Smooth muscle cell (in vitro differentiated cells): Measurements from ENCODE around the gene RSPH10B2. TPM values are rescaled to one million over a fixed set of nuclear protein-coding genes. Genes with fewer than 3 reads are reported as not detected.
A peak's percentile ranks its signal among the peaks of the same experiment; 100 is the strongest.
"Not testable (repeated sequence)": the region's sequence is repeated elsewhere in the genome, so short reads cannot be mapped to it uniquely, and the experiment has no call there.

Experiments
- DNase-seq: peaks from one replicate; lab custom pipeline; 2025; ENCODE audit not compliant: unreplicated experiment; lab: John Stamatoyannopoulos, UW
- H2AFZ ChIP-seq: fragments of 200-600 bp; sonication (generic); 2 replicates; pipeline ENCODE4 v1.6.0; 2016; ENCODE audit warnings: antibody characterized with exemption, low read depth, mild to moderate bottlenecking
- H3F3A ChIP-seq: fragments of 200-600 bp; sonication (generic); 2 replicates; pipeline ENCODE4 v1.6.0; 2017; ENCODE audit warnings: antibody characterized with exemption, low read depth
- H3K27ac ChIP-seq: fragments of 200-600 bp; sonication (generic); 2 replicates; pipeline ENCODE4 v1.5.1; 2016; ENCODE audit warnings: low read depth, mild to moderate bottlenecking
- H3K27me3 ChIP-seq: fragments of 200-600 bp; sonication (generic); 2 replicates; pipeline ENCODE4 v1.6.1; 2016; ENCODE audit warnings: low read depth, mild to moderate bottlenecking
- H3K36me3 ChIP-seq: fragments of 200-600 bp; sonication (generic); 2 replicates; pipeline ENCODE4 v1.5.1; 2016; ENCODE audit warnings: low read depth
- H3K4me1 ChIP-seq: fragments of 200-600 bp; sonication (generic); 2 replicates; pipeline ENCODE4 v1.5.1; 2016; ENCODE audit warnings: low read depth
- H3K4me2 ChIP-seq: fragments of 200-600 bp; sonication (generic); 2 replicates; pipeline ENCODE4 v1.6.0; 2016; ENCODE audit warnings: mild to moderate bottlenecking
- H3K4me3 ChIP-seq: fragments of 200-600 bp; sonication (generic); 2 replicates; pipeline ENCODE4 v1.5.1; 2016; ENCODE audit warnings: mild to moderate bottlenecking
- H3K79me2 ChIP-seq: fragments of 200-600 bp; sonication (generic); 2 replicates; pipeline ENCODE4 v1.6.0; 2016; ENCODE audit warnings: low read depth, mild to moderate bottlenecking
- H3K9ac ChIP-seq: fragments of 200-600 bp; sonication (generic); 2 replicates; pipeline ENCODE4 v1.6.0; 2016; ENCODE audit warnings: low read depth
- H3K9me3 ChIP-seq: fragments of 200-600 bp; sonication (generic); replicated peaks from 2 replicates; pipeline ENCODE4 v1.5.1; 2016; ENCODE audit warnings: low read depth
- H4K20me1 ChIP-seq: fragments of 200-600 bp; sonication (generic); 2 replicates; pipeline ENCODE4 v1.6.0; 2016; ENCODE audit warnings: low read depth
- CTCF ChIP-seq: fragments of 200-600 bp; sonication (generic); IDR thresholded peaks from 2 replicates; pipeline ENCODE4 v1.5.1; 2017; ENCODE audit warnings: borderline replicate concordance, mild to moderate bottlenecking, antibody characterized with exemption; ENCODE audit not compliant: insufficient read depth, poor library complexity, severe bottlenecking
- WGBS: methylation state at CpG from one replicate; pipeline ENCODE4 v1.1.7; 2016; ENCODE audit warnings: low lambda C conversion rate; 5-methylcytosine and 5-hydroxymethylcytosine counted together
- polyA plus RNA-seq: library from polyadenylated mRNA; unstranded; fragments of >200 nt; fragmentation: Nextera tagmentation; extraction: Ambion mirVana; gene quantifications from 2 replicates; pipeline ENCODE4 v1.2.1, GENCODE V29; 2016
- total RNA-seq: library from RNA; depleted of rRNA; stranded (reverse); fragments of >200 nt; gene quantifications from 2 replicates; pipeline ENCODE4 v1.2.3, GENCODE V29; 2014

Gene RSPH10B2
- total and polyA plus RNA-seq, 2 experiments from 2014 or later, result 1.3 TPM; not detected in 1

- no peaks in the 10 kb centered on the region for H3K27me3 ChIP-seq
- no peak for TF ChIP-seq CTCF
- WGBS, result 2% methylated on average over 63 of the region's 66 CpGs
- peak overlapping the region; percentile 86 for H2AFZ ChIP-seq
- DNase-seq, result peak; percentile 55
- H3K4me2 ChIP-seq, result peak overlapping the region; percentile 96
- H4K20me1 ChIP-seq, result peaks cover 17% of the 10 kb centered on the region
- H3K36me3 ChIP-seq, result no peaks in the 10 kb centered on the region
- no peaks in the 10 kb centered on the region for H3K9me3 ChIP-seq
- no peaks in the 10 kb centered on the region for H3F3A ChIP-seq
- peak overlapping the region; percentile 68 for H3K9ac ChIP-seq
- peaks cover 6% of the 10 kb centered on the region for H3K4me1 ChIP-seq
- H3K4me3 ChIP-seq, result peak overlapping the region; percentile 81
- H3K79me2 ChIP-seq, result peaks cover 30% of the 10 kb centered on the region
- H3K27ac ChIP-seq, result peak overlapping the region; percentile 50
These were observed 24.2 kb upstream of the RSPH10B2 start for GRCh38 chr7:6729492-6730342.

GRCh38 chr7:6730343-6730633, 23.6 kb upstream of the RSPH10B2 start:
- Histone ChIP-seq H2AFZ (peak overlapping the region; percentile 86), H3K4me2 (peak overlapping the region; percentile 96), H4K20me1 (peaks cover 17% of the 10 kb centered on the region), H3K27me3 (no peaks in the 10 kb centered on the region), H3K36me3 (no peaks in the 10 kb centered on the region), H3K27ac (peak overlapping the region; percentile 50), H3K9ac (peak overlapping the region; percentile 68), H3K9me3 (no peaks in the 10 kb centered on the region), H3K4me3 (peak overlapping the region; percentile 81), H3K4me1 (peaks cover 6% of the 10 kb centered on the region), H3K79me2 (peaks cover 30% of the 10 kb centered on the region), H3F3A (no peaks in the 10 kb centered on the region)
- no peak for TF ChIP-seq CTCF
- no peak for DNase-seq
- 2% methylated on average over 16 of the region's 18 CpGs for WGBS

- H3K36me3 ChIP-seq, H3K27ac ChIP-seq, H3K79me2 ChIP-seq, H3K4me3 ChIP-seq, H2AFZ ChIP-seq, DNase-seq, H3F3A ChIP-seq, H3K9ac ChIP-seq, H3K4me2 ChIP-seq, H3K27me3 ChIP-seq, H3K4me1 ChIP-seq, H3K9me3 ChIP-seq: not testable (repeated sequence)
- peaks cover 17% of the 10 kb centered on the region for H4K20me1 ChIP-seq
- WGBS, result 97% methylated on average over 9 of the region's 11 CpGs
These were observed 15.5 kb upstream of the RSPH10B2 start for GRCh38 chr7:6738415-6738814.

GRCh38 chr7:6744410-6745100, 9.3 kb upstream of the RSPH10B2 start:
- not testable (repeated sequence) for H2AFZ ChIP-seq, H3K79me2 ChIP-seq, H3K4me1 ChIP-seq, H3K9me3 ChIP-seq, DNase-seq, H3F3A ChIP-seq, H3K4me3 ChIP-seq, H3K36me3 ChIP-seq, H3K9ac ChIP-seq, H3K27me3 ChIP-seq, H3K4me2 ChIP-seq, H4K20me1 ChIP-seq, H3K27ac ChIP-seq
- 84% methylated on average over 3 of the region's 12 CpGs for WGBS

DNA sequence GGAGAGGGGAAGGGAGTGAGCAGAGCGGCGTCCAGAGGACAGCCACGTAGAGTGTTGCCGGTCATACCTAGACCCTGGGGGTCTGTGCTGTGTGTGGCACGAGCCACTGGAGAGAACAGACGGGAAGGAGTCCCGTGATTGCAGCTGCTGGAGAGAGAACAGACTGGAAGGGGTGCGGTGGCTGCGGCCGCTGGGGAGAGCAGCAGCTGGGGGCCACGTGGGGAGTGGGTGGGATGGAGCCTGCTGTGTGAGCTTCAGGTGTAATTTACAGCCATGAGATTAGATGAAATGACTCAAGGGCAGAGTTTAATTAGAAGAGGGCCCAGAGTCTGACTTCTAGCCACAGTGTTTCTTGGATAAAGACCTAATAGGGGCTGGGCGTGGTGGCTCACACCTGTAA, 4.6 kb upstream of the RSPH10B2 start:
- not testable (repeated sequence) for H3K36me3 ChIP-seq, DNase-seq, H3K4me1 ChIP-seq, H3K4me2 ChIP-seq, H4K20me1 ChIP-seq, H2AFZ ChIP-seq, H3K27me3 ChIP-seq, H3K79me2 ChIP-seq, H3K9ac ChIP-seq, H3K27ac ChIP-seq, H3F3A ChIP-seq, H3K9me3 ChIP-seq, H3K4me3 ChIP-seq
- 100% methylated on average over 2 of the region's 12 CpGs for WGBS

DNA sequence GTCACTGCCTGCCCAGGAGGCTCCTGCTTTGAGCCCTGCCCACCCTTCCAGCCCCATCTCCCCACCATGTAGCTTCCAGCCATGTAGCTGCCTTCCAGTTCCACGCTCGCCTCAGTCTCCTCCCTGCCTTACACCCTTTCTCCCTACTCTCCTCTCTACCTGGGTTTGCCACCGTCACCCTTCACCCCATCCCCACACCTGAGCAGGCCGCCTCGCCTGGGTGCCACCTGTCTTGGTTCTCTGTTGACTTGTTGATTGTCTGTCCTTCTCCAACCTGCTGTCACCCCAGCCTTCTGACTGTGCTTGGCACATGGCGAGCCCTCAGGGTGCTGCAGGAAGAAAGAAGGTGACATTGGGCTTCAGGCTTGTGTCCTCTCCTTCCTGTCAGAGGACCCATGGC, 3.7 kb upstream of the RSPH10B2 start:
- H3K9me3 ChIP-seq, H3K4me1 ChIP-seq, H3K4me3 ChIP-seq, H3K36me3 ChIP-seq, H3K27me3 ChIP-seq, H3K9ac ChIP-seq, H3F3A ChIP-seq, H2AFZ ChIP-seq, H3K79me2 ChIP-seq, H3K4me2 ChIP-seq, H4K20me1 ChIP-seq, DNase-seq, H3K27ac ChIP-seq: not testable (repeated sequence)
- 98% methylated on average over 6 of the region's 6 CpGs for WGBS

DNA sequence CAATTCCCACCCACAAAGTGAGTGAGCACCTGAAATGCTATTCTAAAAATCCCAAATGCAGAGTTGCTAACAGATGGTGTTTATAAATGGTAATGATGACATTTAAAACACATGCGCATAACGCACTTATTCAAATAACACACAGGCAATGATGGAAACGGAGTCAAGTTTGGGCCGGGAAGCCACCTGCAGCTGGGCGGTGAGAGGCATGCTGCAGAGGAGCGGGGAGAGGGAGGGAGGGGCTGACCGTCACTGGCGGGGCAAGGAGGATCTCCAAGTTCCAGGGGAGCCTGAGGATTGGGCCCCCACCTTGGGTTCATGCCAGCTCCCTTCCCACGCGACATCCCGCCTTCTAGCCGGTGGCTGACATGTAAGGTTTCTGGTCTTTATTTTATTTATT, 7.3 kb downstream of the RSPH10B2 start:
- not testable (repeated sequence) for H3K27me3 ChIP-seq, H3K4me3 ChIP-seq, H3K79me2 ChIP-seq, H3K4me2 ChIP-seq, H3K9me3 ChIP-seq, H4K20me1 ChIP-seq, H2AFZ ChIP-seq, DNase-seq, H3K36me3 ChIP-seq, H3K9ac ChIP-seq, H3K27ac ChIP-seq, H3F3A ChIP-seq, H3K4me1 ChIP-seq
- WGBS, result 96% methylated on average over 4 of the region's 12 CpGs
